ENCODE data around the gene DDX31. TPM values are rescaled to one million over a fixed set of nuclear protein-coding genes. Genes with fewer than 3 reads are reported as not detected.

Gene DDX31
- total RNA-seq, 1 experiment from 2014 or later: 28.4 TPM

GRCh38 chr9:132631685-132632084 lies 38.1 kb downstream of the DDX31 start:
- no CpG with 5 or more reads among the region's 7 CpGs for WGBS (ENCODE audit: extremely low coverage, insufficient read length, low lambda C conversion rate)
- no peak overlapping the region for H2BK15ac ChIP-seq (ENCODE audit: low read depth, low read length)
- H3K23me2 ChIP-seq (ENCODE audit: insufficient read length, low read depth, low read length, poor library complexity, severe bottlenecking): no peaks in the 10 kb centered on the region
- no peak overlapping the region for H3K4ac ChIP-seq (ENCODE audit: low read depth, low read length)
- H3K27me3 Mint-ChIP-seq (ENCODE audit: low read depth): no peaks in the 10 kb centered on the region
- H4K8ac ChIP-seq (replicated peaks; ENCODE audit: insufficient read length, low read depth, low read length): no peak overlapping the region
- H2AFZ ChIP-seq (ENCODE audit: low read length): no peak overlapping the region
- no peaks in the 10 kb centered on the region for H3K9me3 ChIP-seq (ENCODE audit: control insufficient read depth, low read depth, low read length)
- H3K18ac ChIP-seq (ENCODE audit: insufficient read length, low read depth, low read length): no peak overlapping the region
- peaks cover 6 to 16% of the 10 kb centered on the region in 2 experiments for H3K4me1 Mint-ChIP-seq
- H3K27ac Mint-ChIP-seq: peak overlapping the region in 1 of 3 experiments; percentile 67; a peak in 1 of 7 replicates
- H3K36me3 Mint-ChIP-seq (ENCODE audit: insufficient read depth in 1 of 3, low read depth in 3 of 3): peaks cover 14 to 46% (median 25%) of the 10 kb centered on the region in 3 experiments; a peak in 6 of 7 replicates
- no peak overlapping the region for H2AK5ac ChIP-seq (ENCODE audit: insufficient read length, low read length)
- H3K27me3 ChIP-seq (ENCODE audit: insufficient read depth, low read length): no peaks in the 10 kb centered on the region
- no peaks in the 10 kb centered on the region for H3K79me1 ChIP-seq (ENCODE audit: insufficient read depth, low read depth, low read length, poor library complexity, severe bottlenecking)
- H4K20me1 ChIP-seq (ENCODE audit: control insufficient read depth, insufficient read depth, insufficient read length): no peaks in the 10 kb centered on the region
- no peak overlapping the region for H3K14ac ChIP-seq (ENCODE audit: insufficient read depth, low read length)
- H3K9me3 Mint-ChIP-seq: no peaks in the 10 kb centered on the region
- DNase-seq: no peak
- no peak overlapping the region for H3K4me2 ChIP-seq (ENCODE audit: insufficient read depth, insufficient read length, low read length)
- no peak overlapping the region for H4K91ac ChIP-seq (ENCODE audit: insufficient read length, low read depth, low read length)
- H4K5ac ChIP-seq (ENCODE audit: insufficient read length, low read depth, low read length): no peak overlapping the region
- peaks cover 2% of the 10 kb centered on the region; the same call in 1 of the 2 replicates for H3K79me2 ChIP-seq (ENCODE audit: insufficient read depth, low read length)
- no peak overlapping the region for H2BK120ac ChIP-seq (ENCODE audit: low read depth, low read length, poor library complexity, severe bottlenecking)
- H3T11ph ChIP-seq (ENCODE audit: low read length): no peak overlapping the region
- no peak overlapping the region for H3K9ac ChIP-seq (ENCODE audit: extremely low read depth, insufficient read length, low read length)
- no peaks in the 10 kb centered on the region for H3K4me1 ChIP-seq (ENCODE audit: insufficient read depth, low read length)
- H3K4me3 Mint-ChIP-seq: no peak overlapping the region
- TF ChIP-seq CTCF (conservative IDR thresholded peaks at IDR 0.05): no peak
- no peak overlapping the region for H2BK20ac ChIP-seq (ENCODE audit: low read depth, low read length, poor library complexity, severe bottlenecking)
- H3K56ac ChIP-seq (ENCODE audit: insufficient read length, low read depth, low read length): no peak overlapping the region
- no peak overlapping the region for H2BK5ac ChIP-seq (ENCODE audit: insufficient read length, low read length)
- no peak overlapping the region for H2BK12ac ChIP-seq (ENCODE audit: insufficient read length, low read depth, low read length)
- H3K27ac ChIP-seq (ENCODE audit: insufficient read length, low read depth, low read length): no peak overlapping the region
- no peak overlapping the region for H3K23ac ChIP-seq (ENCODE audit: insufficient read length, low read depth, low read length)
